NCI-H1436 treated with DMSO at 0.1 percent for 48 hours (cell line): Measurements from ENCODE around the gene SIGLEC6.
"Not testable (repeated sequence)": the region's sequence is repeated elsewhere in the genome, so short reads cannot be mapped to it uniquely, and the experiment has no call there.

ENCODE experiments used
- DNase-seq: peaks from one replicate; lab custom pipeline; 2025; lab: John Stamatoyannopoulos, UW

SIGLEC6 gene

DNA sequence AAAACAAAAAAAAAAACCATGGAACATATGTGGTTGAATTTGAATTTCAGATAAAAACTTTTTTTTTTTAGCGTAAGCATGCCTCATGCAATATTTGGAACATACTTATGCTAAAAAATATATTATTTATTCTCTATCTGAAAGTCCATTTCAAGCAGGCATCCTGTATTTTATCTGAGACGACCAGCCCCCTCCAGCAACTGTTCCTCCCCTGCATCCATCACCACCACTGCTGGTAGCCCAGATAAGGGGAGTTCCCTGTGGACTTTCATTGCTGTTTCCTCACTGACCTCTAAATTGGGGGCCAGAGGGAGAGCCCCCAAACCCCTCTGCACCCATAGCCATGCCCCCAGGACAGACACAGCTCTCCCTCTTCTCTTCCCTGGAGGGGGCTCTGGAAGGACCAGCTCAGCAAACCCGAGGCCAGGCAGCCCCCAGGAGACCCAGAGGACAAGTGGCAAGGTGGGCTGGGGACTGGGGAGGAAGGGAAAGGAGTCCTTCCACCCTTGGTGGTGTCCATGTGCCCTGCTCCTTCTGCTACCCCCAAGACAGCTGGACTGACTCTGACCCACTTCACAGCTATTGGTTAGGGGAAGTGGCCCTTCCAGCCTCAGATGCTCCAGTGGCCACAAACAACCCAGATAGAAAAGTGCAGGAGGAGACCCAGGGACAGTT is 23.3 kb downstream of the SIGLEC6 start:
- no peak for DNase-seq

DNA sequence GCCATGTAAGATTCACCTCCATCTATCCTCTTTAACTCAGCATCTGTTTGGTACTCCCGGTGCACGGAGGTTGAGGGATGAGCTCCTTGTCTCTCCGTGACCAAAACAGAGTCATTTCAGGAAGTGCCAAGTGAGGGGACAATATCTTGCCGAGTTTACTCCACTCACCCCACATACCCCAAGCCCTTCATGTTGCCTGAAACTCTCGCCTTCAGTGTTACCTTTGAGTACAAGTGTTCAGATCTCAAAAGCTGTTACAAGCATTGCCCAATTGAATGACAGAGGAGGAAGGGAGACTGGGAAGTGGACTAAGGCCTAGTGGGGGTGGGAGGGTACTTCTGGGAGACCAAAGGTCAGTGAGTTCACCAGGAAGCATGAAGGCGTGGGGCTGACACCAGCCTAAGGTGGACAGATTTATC is 23.8 kb downstream of the SIGLEC6 start:
- no peak for DNase-seq

GRCh38 chr19:51507192-51507591 is 24.3 kb downstream of the SIGLEC6 start:
- no peak for DNase-seq

GRCh38 chr19:51505904-51506303 is 25.6 kb downstream of the SIGLEC6 start:
- DNase-seq = no peak

DNA sequence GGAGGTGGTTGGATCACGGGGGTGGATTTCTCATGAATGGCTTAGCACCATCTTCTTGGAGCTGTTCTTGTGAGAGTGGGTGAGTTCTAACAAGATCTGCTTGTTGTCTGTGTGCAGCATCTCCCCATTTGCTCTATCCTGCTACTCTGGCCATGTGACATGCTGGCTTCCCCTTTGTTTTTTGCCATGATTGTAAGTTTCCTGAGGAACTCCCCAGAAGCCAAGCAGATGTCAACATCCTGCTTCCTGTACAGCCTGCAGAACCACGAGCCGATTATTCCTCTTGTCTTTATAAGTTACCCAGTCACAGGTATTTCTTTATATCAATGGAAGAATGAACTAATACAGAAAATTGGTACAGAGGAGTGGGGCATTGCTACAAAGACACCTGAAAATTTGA is 27.6 kb downstream of the SIGLEC6 start:
- DNase-seq = no peak

DNA sequence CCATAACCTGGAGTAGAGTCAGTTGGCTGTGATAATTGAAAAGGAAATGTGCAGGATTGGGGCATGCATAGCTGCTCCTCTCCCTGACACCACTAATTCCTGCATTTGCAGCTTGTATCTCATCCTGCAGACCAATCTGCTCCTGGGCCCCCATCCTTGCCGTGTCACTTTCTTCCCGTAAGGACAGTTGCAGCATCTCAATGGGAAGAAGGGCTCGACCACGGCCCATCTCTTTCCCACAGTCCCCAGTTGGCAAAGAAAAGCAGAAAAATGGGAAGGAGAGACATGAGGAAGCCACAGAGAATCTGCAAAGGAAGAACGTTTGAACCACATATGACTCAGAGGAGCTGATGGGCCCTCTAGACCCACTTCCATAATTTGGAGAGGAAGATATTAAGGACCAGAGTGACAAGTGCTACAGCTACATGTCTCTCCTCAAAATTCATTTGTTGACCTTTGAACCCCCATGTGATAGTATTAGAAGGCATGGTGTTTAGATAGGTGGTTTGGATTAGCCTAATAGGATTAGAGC is 28.1 kb downstream of the SIGLEC6 start:
- no peak for DNase-seq

DNA sequence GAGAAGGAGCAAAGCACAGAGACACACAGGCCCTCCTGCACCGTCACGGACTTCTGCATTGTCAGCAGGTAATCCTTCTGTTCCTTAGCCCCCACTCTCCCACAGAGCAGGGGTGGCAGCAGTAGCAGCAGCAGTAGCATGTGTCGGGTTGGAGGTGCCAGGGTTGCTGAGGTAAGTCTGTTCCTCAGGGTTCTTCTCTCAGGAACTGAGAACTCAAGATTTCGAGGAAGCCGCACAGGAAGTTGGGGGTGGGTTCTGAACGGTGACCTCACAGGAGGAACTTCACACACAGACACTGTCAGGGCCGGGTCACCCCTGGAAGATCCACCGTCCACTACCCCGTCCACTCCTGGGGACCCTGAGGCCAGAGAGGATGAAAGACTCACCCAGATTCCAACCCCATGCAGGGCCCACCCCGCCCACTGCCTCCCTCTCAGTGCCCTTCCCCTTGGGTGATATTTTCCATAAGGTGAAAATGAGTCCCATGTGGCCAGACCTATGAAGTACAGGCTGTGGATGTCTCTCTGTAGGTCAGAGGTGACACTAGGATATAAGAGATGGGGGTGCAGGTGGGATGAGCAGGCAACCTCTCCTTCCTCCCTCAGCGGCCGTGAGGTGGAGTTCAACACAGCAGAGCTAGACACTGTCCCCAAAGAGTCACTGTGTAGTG is 29.7 kb downstream of the SIGLEC6 start, which contains the start of gene SIGLEC12:
Gene SIGLEC12 (minus strand): TSS at position 207 of the 670 bp plus-strand sequence. CDS start 67 bp downstream, at position 140.
- DNase-seq = no peak

DNA sequence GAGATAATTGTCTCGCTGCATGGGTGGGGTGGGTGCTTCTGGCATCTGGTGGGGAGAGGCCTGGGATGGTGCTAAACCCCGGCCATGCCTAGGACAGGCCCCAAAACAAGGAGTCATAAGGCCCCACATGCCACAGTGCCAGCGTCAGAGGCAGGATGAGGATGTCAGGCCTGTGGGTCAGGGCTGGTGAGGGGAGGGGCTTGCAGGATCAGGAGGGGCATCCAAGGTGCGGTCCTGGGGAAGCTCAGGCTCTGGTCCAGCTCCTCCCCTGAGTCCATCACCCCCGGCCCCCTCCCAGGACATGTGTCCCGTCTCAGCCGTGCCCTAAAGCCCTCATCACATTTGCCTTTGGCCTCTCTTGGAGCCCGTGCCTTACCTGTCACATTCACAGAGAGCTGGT is 30.5 kb downstream of the SIGLEC6 start:
- not testable (repeated sequence) for DNase-seq

- no peak for DNase-seq
Observed at GRCh38 chr19:51497666-51498065, 33.8 kb downstream of the SIGLEC6 start.

GRCh38 chr19:51493776-51494175 is 37.7 kb downstream of the SIGLEC6 start:
- DNase-seq = no peak

DNA sequence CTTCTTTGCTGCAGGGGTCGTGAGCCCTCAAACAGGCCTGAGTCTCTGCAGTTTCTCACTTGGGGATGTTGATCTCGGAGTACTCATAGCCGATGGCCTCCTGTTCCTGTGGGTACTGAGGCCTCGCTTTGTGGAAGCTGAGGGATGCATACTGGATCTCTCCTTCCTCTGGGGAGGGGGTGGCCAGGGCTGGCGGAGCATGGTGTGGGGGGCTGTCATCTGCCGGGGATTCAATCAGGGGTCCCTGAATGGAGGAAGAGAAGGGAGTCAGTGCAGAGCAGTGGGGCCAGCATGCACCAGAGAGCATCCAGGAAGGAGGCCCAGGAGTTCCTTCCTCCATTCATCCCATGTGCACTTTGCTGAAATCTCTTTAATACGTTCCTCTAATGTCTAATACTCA is 39.9 kb downstream of the SIGLEC6 start:
- no peak for DNase-seq

- no peak for DNase-seq
Observed at GRCh38 chr19:51490676-51491075, 40.8 kb downstream of the SIGLEC6 start.

- no peak for DNase-seq
Observed at GRCh38 chr19:51489113-51489512, 42.4 kb downstream of the SIGLEC6 start.

GRCh38 chr19:51488491-51488890 is 43.0 kb downstream of the SIGLEC6 start:
- no peak for DNase-seq

GRCh38 chr19:51485960-51486660 is 45.4 kb downstream of the SIGLEC6 start:
- no peak for DNase-seq

DNA sequence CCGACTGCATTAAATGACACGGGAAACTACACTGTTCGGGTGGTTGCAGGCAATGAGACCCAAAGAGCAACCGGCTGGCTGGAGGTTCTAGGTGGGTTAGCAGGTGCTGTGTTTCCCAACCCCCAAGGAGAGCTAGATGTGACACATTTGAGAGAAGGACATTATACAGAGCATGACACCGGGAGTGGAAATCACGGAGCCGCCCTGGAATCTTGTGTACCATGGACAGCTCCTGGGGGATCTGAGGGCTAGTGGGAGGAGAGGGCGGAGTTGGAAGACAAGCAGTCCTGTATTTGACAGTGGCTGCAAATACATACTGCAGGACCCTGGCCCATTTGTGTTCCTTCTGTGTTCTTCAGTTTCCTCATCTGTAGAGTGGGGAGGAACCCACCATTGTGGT is 50.9 kb downstream of the SIGLEC6 start:
- DNase-seq = no peak

DNA sequence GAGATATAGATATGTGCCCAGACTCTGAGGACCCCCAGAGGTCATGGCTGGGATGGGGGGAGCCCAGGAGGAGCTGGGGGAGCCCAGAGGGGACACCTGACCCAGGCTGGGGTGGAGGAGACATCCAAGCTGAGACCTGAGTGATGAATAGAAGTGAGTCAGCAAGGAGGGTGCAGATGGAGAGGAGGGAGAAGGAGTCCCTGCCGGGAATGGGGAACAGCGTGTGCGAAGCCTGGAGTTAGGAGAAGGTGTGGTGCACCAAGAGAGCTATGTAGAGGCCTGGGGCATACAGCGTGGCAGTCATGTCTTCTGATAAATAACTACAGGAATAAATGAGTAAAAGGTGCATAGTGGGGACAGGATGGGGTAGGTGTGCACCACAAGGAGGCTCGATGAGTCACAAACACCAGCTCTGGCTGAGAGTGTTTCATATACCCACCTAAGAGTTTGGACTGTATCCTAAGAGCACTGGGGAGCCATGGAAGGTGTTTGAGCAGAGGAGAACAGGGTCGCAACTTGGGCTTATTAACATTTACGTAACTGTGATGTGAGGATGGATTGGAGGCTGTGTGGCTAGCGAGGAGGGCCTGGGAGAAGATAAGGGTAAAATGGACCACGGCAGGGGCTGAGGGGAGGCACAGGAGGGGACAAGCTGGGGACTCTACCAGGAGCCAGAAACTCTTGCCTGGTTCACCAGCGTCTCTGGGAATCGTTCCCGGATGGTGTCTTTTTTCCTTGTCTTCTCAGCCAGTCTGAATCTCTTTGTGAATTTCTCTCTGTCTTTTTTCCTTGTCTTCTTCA is 51.7 kb downstream of the SIGLEC6 start:
- DNase-seq = no peak

DNA sequence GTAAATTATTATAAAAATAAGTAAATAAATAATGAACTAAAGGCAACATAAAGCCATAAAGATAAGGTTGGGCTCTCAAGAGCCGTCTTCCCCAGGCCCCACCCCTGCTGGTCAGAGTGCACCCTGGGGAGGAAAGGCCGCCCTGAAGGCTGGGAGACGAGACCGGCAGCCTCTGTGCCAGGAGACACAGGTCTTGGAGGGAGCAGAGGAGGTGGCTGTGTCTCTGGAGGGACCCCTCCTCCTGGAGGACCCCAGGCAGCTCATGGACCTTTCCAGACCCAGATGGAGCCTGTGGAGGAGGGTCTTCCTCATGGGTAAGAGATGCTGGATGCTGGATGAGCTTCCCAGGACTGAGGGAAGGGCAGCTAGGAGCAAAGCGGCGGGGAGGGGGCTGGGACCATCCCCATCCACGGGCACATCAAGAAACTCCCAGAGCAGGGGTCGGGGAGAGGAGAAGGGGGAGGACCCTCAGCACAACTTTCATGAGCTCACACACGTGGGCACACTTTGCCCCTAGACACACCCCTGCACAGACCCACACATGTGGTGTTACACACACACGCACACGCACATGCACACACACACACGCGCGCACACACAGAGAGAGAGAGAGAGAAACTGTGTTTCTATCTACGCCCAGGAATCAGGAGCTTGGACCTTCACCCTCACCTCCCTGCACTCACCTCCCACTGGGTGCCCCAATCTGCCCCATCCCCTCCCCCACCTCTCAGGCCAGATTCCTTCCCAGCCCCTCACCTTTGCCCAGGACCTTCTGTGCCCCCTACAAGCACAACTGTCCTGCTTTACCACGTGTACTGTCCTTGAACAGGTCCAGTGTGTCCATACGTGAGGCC is 52.9 kb downstream of the SIGLEC6 start, which contains the start of gene CEACAM18:
Gene CEACAM18 (plus strand): TSS at position 159 of the 854 bp plus-strand sequence.
- DNase-seq = no peak

DNA sequence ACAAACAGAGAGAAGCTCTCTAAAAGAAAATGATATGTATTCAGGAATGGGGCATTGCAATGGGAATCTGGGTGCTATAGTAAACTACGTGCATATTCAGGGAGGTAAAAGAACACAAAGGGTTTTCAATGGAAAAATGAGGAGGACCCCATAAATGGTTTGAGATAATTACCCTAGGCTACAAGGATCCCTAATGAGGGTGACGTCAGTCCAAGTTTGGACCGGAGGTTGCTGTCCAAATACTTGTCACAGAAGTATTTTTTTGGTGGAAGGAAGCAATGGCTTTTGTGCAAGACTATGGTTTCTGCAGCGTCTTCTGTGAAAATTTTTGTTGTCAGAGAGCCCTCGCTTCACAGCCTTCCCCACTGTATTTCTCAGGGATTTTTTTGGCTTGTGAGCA is 54.1 kb downstream of the SIGLEC6 start:
- DNase-seq = no peak

DNA sequence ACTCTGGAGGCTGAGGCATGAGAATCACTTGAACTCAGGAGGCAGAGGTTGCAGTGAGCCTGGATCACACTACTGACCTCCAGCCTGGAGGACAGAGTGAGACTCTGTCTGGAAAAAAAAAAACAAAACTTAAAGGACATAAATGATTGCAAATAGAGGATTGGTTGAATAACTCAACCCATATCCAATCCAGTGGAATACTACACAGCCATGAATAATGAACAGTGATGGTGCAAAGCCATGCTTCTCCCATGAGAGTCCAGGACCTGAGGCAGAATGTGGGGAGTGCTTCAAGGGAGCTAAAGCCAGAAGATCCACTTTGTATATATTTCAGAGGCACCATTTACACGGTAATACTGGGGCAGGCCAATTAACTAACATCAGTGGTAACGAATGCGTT is 55.3 kb downstream of the SIGLEC6 start:
- no peak for DNase-seq
